Fibroblast of skin of right quadriceps (primary cell): ENCODE results near the gene IL10RA.
A peak's percentile ranks its signal among the peaks of the same experiment; 100 is the strongest.
"Not testable (repeated sequence)": the region's sequence is repeated elsewhere in the genome, so short reads cannot be mapped to it uniquely, and the experiment has no call there.

Source experiments
- DNase-seq: peaks from one replicate; pipeline ENCODE4 v3.0.0-alpha.2; 2013

IL10RA gene

GRCh38 chr11:117985953-117986887 is at the start of gene IL10RA:
IL10RA (plus strand) TSS chr11:117986394; CDS start chr11:117986468, 74 bp downstream.
- DNase-seq: peak; percentile 44

- DNase-seq: no peak
These were observed 49.2 kb upstream of the IL10RA start for GRCh38 chr11:117936973-117937372.

- no peak for DNase-seq
These were observed 45.5 kb upstream of the IL10RA start for GRCh38 chr11:117940736-117941135.

GRCh38 chr11:117941163-117941707 is 45.0 kb upstream of the IL10RA start:
- peak; percentile 4 for DNase-seq

- DNase-seq: no peak
These were observed 44.1 kb upstream of the IL10RA start for GRCh38 chr11:117941976-117942654.

GRCh38 chr11:117944554-117944953 is 41.6 kb upstream of the IL10RA start:
- DNase-seq: no peak

GRCh38 chr11:117945047-117945810 is 41.0 kb upstream of the IL10RA start:
- no peak for DNase-seq

GRCh38 chr11:117946156-117946841 is 39.9 kb upstream of the IL10RA start:
- DNase-seq: no peak

- peak; percentile 92 for DNase-seq
These were observed 39.2 kb upstream of the IL10RA start for GRCh38 chr11:117946842-117947526.

- DNase-seq: not testable (repeated sequence)
These were observed 38.4 kb upstream of the IL10RA start for GRCh38 chr11:117947751-117948150.

GRCh38 chr11:117948466-117948865 is 37.7 kb upstream of the IL10RA start:
- not testable (repeated sequence) for DNase-seq

GRCh38 chr11:117949062-117949461 is 37.1 kb upstream of the IL10RA start:
- DNase-seq: no peak

- DNase-seq: no peak
These were observed 35.9 kb upstream of the IL10RA start for GRCh38 chr11:117950301-117950700.

GRCh38 chr11:117950993-117951961 is 34.9 kb upstream of the IL10RA start:
- no peak for DNase-seq

GRCh38 chr11:117953024-117953671 is 33.0 kb upstream of the IL10RA start:
- DNase-seq: no peak

GRCh38 chr11:117958949-117959348 is 27.2 kb upstream of the IL10RA start:
- DNase-seq: no peak

- DNase-seq: no peak
These were observed 26.6 kb upstream of the IL10RA start for GRCh38 chr11:117959438-117960149.

- DNase-seq: no peak
These were observed 25.8 kb upstream of the IL10RA start for GRCh38 chr11:117960406-117960805.

GRCh38 chr11:117961896-117962295 is 24.3 kb upstream of the IL10RA start:
- no peak for DNase-seq
